ENCODE results near the gene TTLL5.
"Not testable (repeated sequence)": the region's sequence is repeated elsewhere in the genome, so short reads cannot be mapped to it uniquely, and the experiment has no call there.

Gene TTLL5

DNA sequence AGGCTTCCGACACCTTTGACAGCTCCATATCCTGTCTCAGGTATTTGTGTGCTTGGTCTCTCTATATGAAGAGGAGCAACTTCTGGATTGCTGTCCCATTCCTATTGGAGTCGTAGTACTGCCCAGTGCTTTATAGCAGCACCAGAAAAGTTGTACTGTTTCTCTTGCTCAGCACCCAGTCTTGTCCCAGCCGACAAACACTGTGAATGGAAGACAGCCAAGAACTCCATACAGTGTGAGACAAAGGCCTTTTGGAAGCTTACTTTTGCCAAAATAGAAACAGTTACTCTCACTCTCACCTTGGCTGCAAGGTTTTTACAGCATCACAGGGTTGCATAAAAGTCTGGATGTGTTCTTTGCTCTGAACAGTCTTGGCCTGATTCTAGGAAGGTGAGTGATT, 215.5 kb downstream of the TTLL5 start:
- FAIRE-seq = no peak

DNA sequence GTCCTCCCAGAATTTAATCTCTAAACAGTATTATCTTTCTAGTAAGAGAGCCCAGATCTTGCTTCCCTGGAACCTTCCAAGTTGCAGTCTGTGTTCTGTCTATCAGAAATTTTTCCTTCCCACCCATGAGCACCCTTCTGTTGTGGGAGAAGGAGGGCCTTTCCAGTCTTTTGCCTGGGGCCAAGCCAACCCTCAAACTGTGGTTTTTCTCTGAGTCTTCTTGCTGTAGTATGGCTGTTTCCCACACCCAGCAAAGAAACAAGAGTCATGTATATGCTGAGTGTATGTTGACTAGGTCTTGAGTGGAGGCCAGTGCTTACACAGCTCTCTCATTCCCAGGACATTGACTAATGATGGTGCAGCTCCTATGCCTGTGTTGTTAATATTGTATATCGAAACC, 216.2 kb downstream of the TTLL5 start:
- FAIRE-seq = no peak

DNA sequence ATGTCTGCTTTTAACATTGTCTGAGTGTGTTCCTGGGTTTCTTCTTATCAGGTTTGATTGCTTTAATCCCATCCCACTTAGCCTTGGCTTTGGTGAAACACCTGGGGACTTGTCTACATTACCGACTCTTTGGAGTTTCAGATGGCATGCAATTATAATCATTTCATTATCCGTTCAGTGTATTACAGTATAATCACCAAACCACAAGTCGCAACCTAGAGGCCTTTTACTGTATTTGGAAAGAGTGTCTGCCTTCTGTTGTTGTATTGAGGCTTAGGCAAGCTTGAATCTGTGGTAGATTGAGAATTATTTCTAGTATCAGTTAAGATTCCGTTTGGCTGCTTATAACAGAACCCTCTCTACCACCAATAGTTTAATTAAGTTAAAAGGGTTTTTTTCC, 216.8 kb downstream of the TTLL5 start:
- no peak for FAIRE-seq

DNA sequence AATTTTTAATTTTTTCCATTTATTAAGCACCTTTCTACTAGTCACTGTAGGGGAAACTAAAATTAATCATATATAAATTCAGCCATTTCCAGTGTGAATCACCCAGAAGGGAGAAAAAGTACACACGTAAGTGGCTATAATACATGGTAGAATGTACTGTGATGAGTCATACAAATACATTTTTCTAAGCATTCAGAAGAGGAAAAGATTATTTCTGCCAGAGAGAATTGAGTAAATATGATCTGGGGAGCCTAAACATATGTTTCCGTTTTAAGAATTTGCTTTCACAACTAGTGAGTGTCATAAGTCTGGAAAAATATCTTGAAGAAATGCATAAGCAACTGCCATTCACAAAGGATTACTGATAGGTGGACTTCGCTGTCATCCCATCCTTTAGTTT, 218.0 kb downstream of the TTLL5 start:
- no peak for FAIRE-seq

DNA sequence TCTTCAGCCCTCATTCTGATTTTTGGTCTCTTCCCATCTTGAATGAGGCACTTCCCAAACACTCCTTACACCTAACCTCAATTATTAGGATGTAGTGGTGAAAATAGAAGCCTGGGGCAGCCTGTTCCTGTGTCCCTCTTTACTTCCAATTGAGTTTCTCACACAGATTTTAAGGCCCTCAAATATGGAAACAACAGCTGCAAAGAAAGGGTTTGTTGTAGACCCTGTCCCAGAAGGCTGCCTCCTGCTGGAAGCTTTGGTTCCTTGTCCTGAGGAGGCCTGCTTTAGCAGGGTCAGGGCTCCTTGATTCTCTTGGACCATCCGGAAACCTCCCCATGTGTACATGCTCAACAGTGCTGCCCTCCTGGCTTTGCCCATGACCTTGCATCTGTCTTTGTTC, 219.5 kb downstream of the TTLL5 start:
- no peak for FAIRE-seq

DNA sequence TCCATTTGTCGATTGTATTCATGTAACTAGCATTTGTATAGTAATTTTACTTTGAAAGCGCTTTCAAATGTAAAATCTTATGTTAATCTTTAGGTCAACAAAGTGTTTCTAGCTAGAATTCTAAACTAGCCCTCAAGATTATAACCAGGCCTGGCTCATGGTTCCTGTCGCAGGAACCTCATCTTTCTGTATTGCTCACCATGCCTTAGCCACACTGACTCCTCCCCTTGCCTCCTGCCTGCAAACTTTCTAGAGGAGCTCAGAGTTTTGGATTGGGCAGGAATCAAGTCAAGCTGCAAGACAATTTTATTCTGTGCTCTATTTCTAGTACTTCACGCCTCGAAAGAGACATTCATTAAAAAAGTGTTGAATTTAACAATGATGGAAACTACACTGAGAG, 220.9 kb downstream of the TTLL5 start:
- FAIRE-seq = no peak

DNA sequence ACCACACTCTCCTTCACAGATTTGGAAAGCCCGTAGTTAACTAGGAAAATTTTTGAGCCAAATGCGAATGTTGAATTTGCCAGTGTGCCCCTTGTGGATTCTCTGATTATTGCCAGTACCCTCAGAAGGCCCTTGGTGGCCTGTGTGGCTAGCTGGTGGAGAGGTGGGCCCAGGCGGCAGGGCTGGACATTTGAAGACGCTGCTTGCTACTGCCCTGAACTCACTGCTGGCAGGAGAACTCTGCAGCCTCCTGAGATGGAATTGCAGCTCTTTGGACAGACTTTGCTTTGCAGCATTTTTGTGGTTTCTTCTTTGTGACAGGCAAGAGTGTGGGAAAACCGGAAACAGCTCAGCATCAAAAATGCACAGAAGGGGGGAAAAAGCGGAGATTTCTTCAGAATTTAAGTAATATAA, 223.2 kb downstream of the TTLL5 start:
- no peak for FAIRE-seq

DNA sequence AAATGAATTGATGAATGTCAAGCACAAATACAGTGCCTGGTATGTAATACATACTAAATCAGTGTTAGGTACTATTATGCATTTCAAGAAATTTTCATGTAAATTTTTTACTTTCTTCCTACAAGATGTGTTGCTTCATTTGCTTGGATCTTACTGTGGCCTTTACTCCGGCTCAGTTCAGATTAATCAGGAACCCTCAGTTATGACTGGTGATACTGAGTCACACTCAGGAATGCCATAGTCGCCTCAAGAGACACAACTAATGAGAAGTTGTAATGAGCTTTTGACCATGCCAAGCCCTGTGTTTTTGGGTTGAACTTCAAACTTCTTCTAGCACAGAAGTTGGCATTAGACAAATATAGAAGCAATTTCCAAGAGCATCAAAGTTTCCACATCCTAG, 224.8 kb downstream of the TTLL5 start:
- no peak for FAIRE-seq

DNA sequence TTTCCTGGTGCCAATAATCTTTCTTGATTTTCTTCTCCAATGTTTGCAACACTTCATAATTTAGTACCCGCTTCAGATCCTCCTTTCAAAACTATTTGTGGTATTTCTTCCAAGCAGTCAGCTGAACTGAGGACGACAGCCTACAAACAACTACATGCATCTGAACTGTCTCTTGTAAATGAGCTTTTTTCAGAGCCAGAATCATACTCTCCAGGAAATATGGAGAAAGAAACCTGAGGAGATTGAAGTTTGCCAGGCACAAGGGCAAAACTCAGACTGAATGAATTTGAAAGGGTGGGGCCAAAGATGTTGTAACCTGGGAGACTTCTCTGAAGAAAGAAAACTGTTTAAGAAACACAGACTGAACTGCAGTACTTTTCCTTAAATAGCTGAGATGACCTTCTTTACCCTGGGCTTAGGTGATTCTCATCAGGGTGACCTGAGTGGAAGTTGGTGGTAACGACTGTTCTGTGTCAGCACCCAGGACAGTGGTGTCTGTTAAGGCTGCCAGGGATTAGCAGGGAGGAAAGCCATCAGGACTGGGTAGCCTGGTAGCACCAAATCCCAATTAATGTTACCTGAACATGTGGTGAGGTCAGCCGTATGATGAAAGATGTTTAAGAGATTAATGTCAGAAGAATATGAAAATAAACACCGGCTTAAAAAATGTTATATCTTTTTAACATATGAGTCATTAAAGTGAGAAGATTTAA, 225.7 kb downstream of the TTLL5 start:
- FAIRE-seq = no peak

DNA sequence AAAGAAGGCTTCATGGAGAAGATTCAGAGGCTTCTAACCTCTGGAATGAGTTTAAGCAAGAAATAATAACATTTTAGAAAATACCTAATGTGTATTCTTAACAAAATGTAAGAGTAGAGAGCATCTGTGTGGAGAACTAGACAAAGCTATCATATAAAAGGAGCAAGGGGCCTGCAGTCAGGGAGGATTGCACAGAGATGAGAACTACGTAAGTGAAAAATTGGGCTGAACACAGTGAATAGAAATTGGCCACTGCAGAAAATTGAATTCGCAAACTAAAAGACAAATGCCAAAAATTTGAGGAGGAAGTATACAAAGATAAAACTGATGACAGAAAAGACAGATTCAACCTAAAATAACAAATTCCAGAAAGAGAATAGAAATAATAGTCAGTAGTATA, 227.9 kb downstream of the TTLL5 start:
- no peak for FAIRE-seq

DNA sequence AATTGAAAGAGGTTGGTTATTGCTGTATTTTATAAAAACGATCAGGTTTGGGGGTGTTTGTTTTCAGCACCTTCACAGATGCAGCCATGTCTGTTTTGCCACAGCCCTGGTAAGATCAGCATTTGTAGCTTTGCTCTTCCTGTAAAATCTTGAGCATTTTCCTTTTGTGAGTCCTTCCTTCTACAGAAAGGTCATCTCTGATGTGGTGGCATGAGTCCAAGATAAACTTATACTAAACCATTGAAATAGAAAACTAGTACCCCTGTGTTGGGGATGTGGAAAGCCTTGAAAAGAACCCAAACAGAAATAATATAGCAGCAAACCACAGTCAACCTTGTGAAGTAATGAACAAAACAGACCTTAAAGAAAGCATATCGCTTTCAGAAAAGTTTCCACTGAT, 235.3 kb downstream of the TTLL5 start:
- no peak for FAIRE-seq

DNA sequence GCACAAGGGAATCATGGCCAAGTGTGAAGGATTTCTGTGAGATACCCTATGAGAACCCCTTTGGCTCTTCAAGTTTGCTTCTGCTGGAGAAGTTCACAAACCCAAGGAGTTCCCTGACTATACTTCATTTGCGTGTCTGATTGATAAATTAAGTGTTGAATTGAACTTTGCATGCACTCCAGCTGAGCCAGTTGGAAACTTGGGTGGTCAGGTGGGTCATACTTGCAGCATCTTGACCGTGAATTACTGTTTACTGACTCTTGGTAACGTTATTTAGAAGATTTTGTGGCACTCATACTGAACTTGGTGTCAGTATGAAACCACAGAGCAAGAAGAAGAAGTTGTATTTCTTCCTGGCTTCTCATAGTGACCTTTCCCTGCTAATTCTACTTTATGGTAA, 243.3 kb downstream of the TTLL5 start:
- no peak for FAIRE-seq

DNA sequence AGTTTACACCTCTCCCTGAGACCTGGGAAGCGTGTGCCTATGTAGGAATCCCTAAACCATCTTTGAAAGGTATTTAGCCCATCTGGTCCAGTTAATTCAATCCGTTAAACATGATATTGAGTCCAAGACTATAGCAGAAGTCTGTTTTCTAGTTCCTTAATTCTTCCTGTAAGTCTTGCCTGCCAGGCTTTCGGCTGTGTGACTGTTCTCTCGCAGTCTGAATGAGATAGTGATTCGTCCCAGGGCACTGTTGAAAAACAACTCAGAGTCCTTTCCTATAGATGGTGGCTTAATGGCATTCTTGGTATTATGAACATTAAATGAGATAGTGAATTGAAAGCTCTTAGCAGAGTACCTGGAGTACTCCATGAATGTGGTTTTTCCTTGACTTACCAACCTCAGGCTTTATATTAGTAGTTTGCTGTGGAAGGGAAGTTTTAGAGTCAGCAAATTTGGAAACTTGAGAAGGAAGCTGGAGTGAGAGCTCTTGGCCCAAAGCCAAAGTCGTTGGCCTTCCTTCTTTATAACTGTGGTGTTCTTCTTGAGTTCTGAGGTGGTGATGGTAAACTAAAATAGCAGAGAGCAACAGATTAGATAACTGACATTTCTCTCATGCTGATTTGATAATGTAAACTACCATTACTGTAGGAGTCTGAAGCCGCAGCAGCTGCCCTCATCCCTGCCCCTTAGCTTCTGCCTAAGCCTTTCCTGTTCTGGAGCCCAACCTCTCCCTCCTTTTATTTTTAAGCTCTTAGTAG, 244.3 kb downstream of the TTLL5 start:
- FAIRE-seq = no peak

DNA sequence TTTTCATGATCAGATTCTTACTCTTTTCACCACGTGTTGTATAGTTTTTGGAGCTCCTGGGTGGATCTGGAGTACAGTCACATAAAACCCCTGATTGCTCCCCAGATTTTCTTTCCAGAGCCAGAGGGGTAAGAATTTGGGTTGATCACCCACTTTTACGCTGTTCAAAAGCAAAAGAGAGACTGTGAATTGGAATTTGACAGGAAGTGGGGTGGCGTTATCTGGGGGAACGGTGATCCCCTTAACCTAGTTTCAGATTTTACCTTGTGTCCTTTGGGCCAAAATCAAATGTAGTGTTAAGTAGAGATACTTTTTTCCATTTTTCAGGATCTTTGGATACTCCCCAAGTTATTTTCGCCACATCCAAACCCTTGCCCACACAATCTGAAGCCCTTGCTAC, 245.2 kb downstream of the TTLL5 start:
- FAIRE-seq = no peak

DNA sequence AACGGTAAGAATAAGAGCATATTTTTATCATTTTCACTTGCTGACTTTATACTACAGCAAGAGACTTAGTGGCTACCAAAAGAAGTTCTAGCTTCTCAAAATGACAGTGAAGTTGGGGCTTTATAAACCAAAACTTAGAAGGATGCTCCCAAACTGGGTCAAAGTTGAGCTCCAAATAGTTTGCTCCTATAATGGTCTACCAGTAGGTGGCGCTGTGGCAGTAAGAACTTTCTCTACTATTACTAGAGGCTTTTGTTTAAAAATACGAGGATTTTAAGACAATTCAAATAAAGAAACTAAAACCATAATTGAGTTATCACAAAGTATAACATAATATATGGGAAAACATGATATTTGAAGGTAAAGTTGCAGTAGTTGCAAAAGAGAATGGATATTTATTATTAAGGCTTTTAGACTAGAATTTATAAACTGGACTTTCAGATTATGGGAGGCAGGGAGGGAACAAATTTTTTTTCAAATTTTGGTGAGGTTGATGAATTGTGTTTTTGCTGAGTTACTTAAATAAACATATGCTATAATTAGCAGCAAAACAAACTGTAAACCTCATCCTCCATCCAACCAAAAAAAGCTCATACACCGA, 245.7 kb downstream of the TTLL5 start:
- FAIRE-seq = peak; percentile 93

DNA sequence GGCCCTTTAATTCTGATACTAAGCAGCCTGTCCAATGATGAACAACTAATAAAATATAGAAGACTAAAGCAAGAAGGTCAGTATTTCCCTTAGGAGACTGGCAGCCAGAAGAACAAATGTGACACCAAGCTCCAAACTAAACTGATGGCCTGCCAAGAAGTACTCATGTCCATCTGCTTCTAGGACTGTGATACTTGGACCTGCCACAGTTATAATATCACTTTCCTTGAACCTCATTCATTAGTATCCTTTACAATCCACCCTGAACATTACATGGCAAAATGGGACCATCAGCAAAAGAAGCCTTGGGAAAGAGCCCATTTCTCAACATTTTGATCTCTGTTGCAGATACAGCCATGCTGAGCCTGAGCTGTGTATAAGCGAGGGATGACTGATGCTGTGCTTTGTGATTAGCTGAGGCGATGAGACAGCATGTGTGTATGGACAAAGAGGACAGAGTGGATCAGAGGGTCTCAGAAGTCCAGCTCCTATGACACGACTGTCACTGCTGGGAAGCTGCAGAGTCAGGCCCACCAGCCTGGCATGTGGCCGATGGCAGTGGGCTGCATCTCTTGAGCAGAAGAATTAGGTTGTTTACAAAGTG, 246.8 kb downstream of the TTLL5 start:
- FAIRE-seq = no peak

DNA sequence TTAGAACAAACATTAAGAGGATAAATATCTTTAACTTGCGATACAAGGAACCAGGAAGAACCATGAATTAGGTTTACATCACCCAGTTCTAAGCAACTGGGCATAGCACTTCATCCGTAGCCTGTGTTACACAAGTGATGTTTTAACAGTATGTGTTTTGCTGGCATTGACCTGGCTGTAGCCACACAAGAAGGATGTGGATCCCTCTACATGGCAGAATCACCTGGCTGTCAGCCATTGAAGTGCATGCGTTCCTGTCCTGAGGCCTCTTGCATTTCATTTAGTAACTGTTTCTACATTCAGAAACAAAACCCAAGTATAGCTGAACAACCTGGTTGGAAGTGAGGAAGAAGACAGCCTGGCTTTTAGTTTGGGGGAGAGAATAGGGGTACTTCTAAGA, 248.6 kb downstream of the TTLL5 start:
- no peak for FAIRE-seq

DNA sequence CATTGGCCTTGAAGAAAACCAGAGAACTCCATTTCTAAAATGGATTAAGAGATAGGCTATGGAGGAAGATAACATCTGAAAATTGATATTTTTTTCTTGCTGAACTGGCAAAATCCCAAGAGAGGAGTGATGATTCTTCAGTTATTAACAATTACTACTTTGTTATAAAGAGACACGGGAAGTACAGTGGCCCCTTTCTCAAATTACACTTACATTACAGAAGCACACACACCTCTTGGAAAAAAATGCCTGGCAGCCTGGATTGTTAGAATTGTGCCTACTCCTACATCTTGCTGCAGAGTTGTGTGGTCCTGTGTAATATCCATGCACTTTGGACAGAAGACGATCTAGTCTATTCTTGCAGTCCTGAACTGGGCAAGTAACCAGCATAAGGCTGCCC, 249.0 kb downstream of the TTLL5 start:
- no peak for FAIRE-seq

DNA sequence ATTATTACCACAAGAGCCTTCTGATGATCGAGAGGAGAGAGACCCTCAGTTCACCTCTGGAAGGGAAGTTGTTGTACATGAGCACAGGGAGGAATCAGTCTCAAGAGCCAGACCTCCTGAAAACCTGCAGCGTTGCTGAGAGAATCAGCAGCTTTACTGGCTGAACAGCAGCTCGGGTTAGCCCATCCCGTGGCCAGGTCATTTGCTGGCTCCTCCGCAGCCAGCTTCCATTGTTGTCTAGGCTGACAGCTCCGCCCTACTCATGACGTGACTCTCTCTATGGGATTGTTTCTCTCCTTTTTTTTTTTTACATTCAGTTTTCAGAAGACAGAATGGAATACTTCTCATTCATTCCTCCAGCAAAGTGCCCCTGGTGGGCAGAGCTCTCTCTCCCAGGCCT, 250.8 kb downstream of the TTLL5 start:
- FAIRE-seq = no peak

DNA sequence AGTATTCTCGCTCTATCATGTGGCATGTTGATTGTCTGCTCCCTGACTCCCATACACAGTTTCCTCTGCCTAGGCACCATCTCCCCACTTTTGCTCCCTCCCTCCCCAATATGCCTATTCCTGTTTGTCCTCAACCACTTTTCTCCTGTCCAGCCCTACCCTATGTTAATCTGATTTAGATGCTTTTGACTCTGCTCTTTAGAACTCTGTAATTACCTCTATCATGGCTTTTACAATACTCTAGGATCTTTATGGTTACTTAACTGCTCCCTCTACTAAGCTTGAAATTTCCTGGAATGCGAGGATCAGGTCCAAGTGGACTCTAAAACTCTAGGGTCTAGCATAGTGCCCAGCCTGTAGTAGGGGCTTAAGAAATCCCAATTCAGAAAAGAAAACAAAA, 252.1 kb downstream of the TTLL5 start:
- FAIRE-seq = no peak

DNA sequence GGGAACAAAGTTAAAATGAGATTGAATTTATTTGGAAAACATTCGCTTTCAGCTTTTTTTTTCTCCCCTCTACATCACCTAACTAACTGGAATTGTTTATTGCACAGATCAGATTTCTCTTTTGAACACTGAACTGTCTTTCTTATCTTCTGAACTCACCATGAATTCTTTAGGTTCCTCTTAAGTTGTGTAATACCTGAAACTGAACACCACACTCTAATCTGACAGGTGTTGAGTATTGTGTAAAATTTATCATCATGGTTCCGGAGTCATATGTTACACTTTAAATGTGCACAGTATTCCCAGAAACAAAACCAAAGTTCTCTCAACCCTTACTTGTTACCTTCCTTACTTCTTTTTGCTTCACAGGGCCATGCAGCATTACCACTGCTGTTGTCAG, 254.0 kb downstream of the TTLL5 start:
- FAIRE-seq = no peak

DNA sequence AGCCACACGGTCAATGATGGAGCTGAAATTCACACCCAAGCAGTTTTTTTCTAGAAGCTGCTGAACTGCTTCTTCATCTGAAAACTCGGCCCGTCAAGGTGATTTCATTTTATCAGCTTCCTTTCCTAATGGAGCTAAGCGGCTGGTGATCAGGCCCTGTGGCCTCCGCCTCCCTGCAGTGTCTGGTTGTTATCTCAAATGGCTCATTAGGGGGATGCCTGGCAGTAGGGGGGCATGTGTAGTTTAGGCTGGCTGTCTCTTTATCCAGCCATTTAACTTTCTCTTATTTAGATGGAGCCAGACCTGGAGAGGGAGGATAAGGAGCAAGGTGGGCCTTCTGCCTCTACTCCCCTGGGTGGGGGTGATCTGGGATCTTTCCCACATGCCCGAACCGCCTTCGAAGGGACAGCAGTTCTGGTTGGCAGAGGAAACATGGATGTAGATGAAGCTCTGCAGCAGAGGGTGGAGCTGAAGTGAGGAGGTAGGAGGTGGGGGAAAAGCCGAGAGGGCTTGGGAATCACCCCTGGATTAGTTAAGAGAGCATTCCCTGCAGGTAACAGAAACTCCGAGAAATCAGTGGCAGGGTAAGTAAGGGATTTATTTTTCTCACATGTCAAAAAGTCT, 256.4 kb downstream of the TTLL5 start:
- no peak for FAIRE-seq

DNA sequence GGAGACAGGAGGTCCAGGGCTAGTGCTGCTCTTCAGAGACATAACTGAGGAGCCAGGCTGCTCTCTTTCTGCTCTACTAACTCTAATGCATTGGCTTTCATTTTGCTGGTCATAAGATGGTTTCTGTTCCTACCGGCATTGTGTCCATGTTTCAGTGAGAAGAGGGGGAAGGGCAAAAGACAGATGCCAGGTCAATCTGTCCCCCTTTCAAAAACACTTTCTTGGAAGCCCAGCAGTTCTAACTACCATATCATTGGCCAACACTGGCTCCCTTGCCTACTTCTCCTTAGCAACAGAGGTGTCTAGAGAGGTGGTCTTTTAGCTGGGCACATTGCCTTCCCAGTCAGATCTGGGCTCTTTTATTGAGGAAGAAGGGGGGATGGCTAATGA, 256.9 kb downstream of the TTLL5 start:
- no peak for FAIRE-seq

DNA sequence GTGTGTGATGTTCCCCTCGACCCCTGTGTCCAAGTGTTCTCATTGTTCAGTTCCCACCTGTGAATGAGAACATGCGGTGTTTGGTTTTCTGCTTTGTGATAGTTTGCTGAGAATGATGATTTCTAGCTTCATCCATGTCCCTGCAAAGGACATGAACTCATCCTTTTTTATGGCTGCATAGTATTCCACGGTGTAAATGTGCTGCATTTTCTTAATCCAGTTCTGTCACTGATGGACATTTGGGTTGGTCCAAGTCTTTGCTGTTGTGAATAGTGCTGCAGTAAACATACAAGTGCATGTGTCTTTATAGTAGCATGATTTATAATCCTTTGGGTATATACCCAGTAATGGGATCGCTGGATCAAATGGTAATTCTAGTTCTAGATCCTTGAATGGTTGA, 259.4 kb downstream of the TTLL5 start:
- not testable (repeated sequence) for FAIRE-seq
